H7 (cell line): ENCODE results near the gene BARX1. TPM values are rescaled to one million over a fixed set of nuclear protein-coding genes. Genes with fewer than 3 reads are reported as not detected.
A peak's percentile ranks its signal among the peaks of the same experiment; 100 is the strongest.

ENCODE experiments used
- DNase-seq: peaks from one replicate; pipeline ENCODE4 v3.0.0; 2012
- H3K27me3 ChIP-seq: 2 replicates; pipeline ENCODE4 v1.6.0; 2011; ENCODE audit warnings: mild to moderate bottlenecking, low read length; ENCODE audit not compliant: control insufficient read depth, insufficient read depth
- H3K36me3 ChIP-seq: replicated peaks from 2 replicates; pipeline ENCODE4 v1.5.1; 2011; ENCODE audit warnings: low read length; ENCODE audit not compliant: control insufficient read depth, insufficient read depth
- H3K4me3 ChIP-seq: 2 replicates; pipeline ENCODE4 v1.5.1; 2011; ENCODE audit warnings: low read depth, mild to moderate bottlenecking, control low read depth, low read length, moderate library complexity; ENCODE audit not compliant: insufficient read depth
- total RNA-seq: library from RNA; depleted of rRNA; stranded (reverse); fragments of >200 nt; shearing (Covaris generic); gene quantifications from 2 replicates; pipeline ENCODE4 v1.2.3, GENCODE V29; 2014; rRNA removed

BARX1 gene
- total RNA-seq, 1 experiment from 2014 or later = 80.4 TPM

- no peak overlapping the region for H3K4me3 ChIP-seq
- H3K27me3 ChIP-seq = no peaks in the 10 kb centered on the region
- DNase-seq = peak; percentile 30
- no peaks in the 10 kb centered on the region for H3K36me3 ChIP-seq
Observed at GRCh38 chr9:93906195-93906880, 48.8 kb downstream of the BARX1 start.

GRCh38 chr9:93905473-93906133 is 49.6 kb downstream of the BARX1 start:
- H3K27me3 ChIP-seq = no peaks in the 10 kb centered on the region
- H3K36me3 ChIP-seq = no peaks in the 10 kb centered on the region
- peak; percentile 6 for DNase-seq
- H3K4me3 ChIP-seq = no peak overlapping the region

GRCh38 chr9:93904649-93905472 is 50.3 kb downstream of the BARX1 start:
- no peaks in the 10 kb centered on the region for H3K36me3 ChIP-seq
- DNase-seq = peak; percentile 12
- no peak overlapping the region for H3K4me3 ChIP-seq
- H3K27me3 ChIP-seq = no peaks in the 10 kb centered on the region

- Histone ChIP-seq H3K36me3 (no peaks in the 10 kb centered on the region), H3K27me3 (no peaks in the 10 kb centered on the region), H3K4me3 (no peak overlapping the region)
- DNase-seq = peak; percentile 24
Observed at GRCh38 chr9:93903886-93904648, 51.1 kb downstream of the BARX1 start.

GRCh38 chr9:93902780-93903655 is 52.1 kb downstream of the BARX1 start:
- DNase-seq = peak; percentile 68

GRCh38 chr9:93902051-93902779 is 52.9 kb downstream of the BARX1 start:
- DNase-seq = peak; percentile 22
- H3K36me3 ChIP-seq = no peaks in the 10 kb centered on the region
- no peak overlapping the region for H3K4me3 ChIP-seq
- H3K27me3 ChIP-seq = no peaks in the 10 kb centered on the region

More at GRCh38 chr9:93902780-93903655, 52.1 kb downstream of the BARX1 start:
- no peak overlapping the region for H3K4me3 ChIP-seq
- H3K27me3 ChIP-seq = no peaks in the 10 kb centered on the region
- H3K36me3 ChIP-seq = no peaks in the 10 kb centered on the region

Other genes with a start within 250 kb of the BARX1 start
- 8.5 and 15.4 TPM in 2 replicates for gene PTPDC1, start 129.1 kb upstream of the BARX1 start, total RNA-seq